HG03045 (cell line): ENCODE measurements around the gene CAMP.
"Not testable (repeated sequence)": the region's sequence is repeated elsewhere in the genome, so short reads cannot be mapped to it uniquely, and the experiment has no call there.

ENCODE experiments used
- ATAC-seq: cut with Tn5 transposase; IDR thresholded peaks from one replicate; pipeline ENCODE4 v1.9.1; 2021; ENCODE audit warnings: mild to moderate bottlenecking, moderate library complexity; ENCODE audit not compliant: unreplicated experiment

CAMP gene

DNA sequence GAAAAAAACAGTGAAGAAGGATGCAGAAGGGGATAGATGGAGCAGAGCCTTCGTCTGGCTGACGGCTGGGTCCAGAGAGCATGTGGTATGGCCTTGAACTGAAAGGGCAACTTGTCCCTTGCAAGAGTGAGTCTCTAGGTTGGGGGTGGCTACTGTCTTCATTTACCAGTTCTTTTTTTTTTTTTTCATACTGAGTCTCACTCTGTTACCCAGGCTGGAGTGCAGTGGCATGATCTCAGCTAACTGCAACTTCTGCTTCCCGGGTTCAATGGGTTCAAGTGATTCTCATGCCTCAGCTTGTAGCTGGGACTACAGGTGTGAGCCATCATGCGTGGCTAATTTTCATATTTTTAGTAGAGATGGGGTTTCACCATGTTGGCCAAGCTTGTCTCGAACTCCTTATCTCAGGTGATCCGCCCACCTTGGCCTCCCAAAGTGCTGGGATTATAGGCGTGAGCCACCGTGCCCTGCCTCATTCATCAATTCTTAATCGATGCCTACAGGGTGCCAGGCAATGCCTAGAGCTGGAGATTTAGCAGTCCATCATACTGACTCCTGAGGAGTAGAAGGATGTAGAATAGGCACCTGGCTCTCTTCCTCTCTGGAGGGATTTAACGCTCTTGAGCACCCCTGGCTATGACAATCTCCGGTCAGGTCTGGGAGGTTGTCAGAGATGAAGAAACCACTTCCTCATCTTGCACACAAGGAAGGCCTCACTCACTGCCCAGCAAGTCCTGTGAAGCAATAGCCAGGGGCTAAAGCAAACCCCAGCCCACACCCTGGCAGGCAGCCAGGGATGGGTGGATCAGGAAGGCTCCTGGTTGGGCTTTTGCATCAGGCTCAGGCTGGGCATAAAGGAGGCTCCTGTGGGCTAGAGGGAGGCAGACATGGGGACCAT is at the start of gene CAMP:
CAMP (plus strand) TSS at position 880 of the 898 bp plus-strand sequence; CDS start at position 897, 17 bp downstream.
- peak; percentile 58 for ATAC-seq

GRCh38 chr3:48178072-48178471 is 45.2 kb upstream of the CAMP start:
- no peak for ATAC-seq

DNA sequence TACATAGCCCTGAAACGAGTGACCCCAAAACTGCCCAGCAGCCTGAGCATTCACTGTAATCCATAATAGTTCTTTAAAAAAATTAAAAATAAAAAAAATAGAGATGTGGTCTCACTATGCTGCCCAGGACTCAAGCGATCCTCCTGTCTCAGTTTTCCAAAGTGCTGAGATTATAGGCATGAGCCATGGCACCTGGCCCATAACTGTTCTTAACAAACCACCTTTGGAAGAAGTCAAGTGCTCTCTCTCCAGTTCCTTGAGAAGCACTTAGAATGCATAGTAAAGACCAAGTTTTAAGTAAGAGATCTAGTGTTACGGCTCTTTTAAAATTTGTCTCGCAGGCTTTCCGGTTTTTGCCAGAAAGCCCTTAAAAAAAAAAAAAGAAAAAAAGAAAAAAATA is 43.3 kb upstream of the CAMP start:
- ATAC-seq: no peak

DNA sequence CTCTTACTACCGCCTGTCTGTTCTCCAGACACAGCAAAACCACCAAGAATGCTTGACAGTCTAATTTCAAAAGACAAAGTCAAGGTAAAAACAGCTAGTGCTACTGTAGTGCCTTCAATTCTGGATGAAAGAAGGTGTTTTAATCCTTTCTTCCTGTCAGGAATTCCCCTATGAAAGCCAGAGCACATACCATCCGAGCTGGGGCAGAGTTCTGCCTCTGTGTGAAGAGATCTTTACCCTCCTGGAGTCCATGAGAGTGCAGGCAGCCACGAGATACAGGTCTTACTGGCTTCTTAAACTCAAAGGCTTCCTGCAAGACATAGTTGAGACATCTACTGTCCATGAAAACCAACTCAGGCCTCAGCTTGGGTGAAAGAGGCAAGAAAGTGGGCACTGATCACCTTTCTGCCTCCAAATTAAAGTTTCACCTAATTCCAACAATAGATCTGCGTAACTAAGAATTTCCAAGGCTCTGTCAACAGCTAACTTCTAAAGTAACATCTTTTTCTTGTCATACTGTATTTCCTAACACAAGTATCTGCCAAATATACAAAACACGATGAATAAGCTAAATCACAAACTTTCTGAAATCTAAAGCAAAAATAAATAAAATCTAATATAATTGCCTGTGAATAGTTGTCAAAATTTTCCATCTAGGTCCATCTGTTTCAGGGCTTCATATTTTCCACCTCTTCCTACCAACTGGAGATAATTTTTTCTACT is 42.6 kb upstream of the CAMP start:
- no peak for ATAC-seq

DNA sequence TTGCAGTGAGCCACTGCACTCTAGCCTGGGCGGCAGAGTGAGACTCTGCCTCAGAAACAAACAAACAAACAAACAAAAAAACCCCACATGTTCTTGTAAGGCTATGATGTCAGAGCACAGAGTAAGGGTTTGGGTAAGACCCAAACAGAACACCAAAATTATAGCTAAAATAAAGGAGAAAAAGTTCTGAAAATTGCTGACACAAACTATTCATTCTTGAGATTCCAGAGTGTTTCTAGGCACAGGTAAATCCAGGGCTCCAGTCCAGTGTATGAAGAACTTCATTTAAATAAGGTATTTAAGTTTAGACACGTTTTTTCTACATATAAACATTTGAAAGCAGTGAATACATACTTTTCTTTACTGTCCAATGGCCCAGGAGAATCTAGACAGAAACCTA is 39.0 kb upstream of the CAMP start:
- ATAC-seq: no peak

DNA sequence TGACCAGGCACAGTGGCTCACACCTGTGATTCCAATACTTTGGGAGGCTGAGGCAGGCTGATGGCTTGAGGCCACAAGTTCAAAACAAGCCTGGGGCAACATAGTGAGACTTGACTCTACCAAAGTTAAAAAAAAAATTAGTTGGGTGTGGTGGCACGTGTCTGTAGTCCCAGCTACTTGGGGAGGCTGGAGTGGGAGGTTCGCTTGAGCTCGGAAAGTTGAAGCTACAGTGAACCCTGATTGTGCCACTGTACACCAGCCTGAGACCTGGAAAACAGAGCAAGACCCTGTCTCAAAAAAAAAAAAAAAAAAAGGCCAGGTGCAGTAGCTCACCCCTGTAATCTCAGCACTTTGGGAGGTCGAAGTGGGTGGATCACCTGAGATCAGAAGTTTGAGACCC is 38.2 kb upstream of the CAMP start:
- ATAC-seq: no peak

- ATAC-seq: no peak
Observed at GRCh38 chr3:48186631-48187300, 36.5 kb upstream of the CAMP start.

GRCh38 chr3:48187301-48187578 is 36.1 kb upstream of the CAMP start:
- no peak for ATAC-seq

DNA sequence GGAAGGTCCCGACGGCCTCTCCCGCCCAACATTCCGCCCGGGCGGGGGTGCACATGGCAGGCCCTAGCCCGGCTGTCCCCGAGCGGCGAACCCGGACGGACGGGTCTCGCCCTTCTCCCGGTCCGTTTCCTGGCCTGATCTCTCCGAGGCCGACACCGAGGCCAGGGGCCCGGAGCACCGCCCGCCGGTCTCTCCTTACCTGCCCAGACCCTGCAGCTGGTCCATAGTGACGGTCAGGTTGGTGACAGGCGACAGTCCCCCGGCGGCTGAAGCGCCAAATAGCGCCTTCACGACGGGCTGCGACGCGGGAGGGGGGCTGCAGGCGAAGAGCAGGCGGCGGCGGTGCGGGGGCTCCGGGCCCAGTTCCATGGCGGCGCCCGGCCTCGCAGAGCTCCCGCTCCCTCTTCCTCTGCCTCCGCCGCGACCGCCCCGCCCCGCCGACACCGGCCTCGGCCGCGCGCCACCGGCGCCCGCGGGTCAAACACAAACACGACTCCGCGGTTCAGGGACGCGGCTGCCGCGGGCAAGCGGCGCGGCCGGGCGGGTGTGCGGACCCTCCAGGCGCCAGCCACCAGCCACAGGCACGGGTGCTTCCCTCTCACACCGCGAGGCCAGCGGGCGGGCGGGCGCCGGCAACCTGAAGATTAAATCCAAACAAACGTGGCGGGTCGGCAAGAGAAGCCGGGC is 35.6 kb upstream of the CAMP start:
- ATAC-seq: peak; percentile 34

GRCh38 chr3:48188266-48189201 is 34.8 kb upstream of the CAMP start, which contains the start of gene CDC25A:
Gene CDC25A, minus strand, starts transcription at chr3:48188417. Its CDS starts 470 bp downstream, at chr3:48187947.
- peak; percentile 93 for ATAC-seq

GRCh38 chr3:48189321-48189720 is 34.0 kb upstream of the CAMP start:
- no peak for ATAC-seq

- no peak for ATAC-seq
Observed at GRCh38 chr3:48190911-48191310, 32.4 kb upstream of the CAMP start.

- no peak for ATAC-seq
Observed at GRCh38 chr3:48194446-48195071, 28.7 kb upstream of the CAMP start.

DNA sequence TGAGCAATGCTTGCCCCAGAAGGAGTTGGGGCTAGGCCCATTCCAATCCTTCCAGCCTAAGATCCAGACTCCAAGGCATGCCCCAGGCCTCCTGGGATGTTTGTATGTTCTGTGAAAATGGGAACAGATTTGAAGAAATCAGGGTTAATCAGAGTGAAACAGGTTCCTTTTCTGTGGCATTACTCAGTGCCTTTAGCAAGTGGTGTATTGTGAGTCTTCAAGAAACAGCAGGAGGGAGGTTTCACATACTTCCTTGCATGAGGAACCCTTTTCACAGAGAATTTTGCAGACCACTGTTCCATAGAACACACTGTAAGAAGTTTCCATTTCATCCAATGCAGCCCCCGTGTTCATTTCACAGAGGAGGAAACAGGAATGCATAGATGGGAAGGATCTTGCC is 26.7 kb upstream of the CAMP start:
- ATAC-seq: no peak

DNA sequence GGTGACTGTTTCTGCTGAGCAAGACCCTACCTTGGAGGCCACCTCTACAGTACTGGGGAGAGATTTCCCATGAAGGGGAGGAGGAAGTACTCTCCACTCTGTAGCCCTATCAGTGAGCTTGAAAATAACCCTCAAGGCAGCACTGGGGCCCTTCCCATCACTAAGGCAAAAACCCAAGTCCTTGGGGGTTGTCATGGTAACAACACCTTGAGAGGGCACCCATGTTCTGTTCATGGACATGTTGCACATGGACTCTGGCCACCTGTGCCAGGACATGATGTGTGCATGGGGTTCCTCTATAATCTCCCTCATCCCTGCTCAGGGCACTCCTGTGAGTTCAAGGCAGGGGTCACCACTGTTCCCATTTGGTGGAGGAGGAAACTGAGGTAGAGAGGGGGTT is 24.2 kb upstream of the CAMP start:
- ATAC-seq: no peak

- ATAC-seq: no peak
Observed at GRCh38 chr3:48202632-48203031, 20.7 kb upstream of the CAMP start.

GRCh38 chr3:48208076-48208475 is 15.2 kb upstream of the CAMP start:
- ATAC-seq: no peak

DNA sequence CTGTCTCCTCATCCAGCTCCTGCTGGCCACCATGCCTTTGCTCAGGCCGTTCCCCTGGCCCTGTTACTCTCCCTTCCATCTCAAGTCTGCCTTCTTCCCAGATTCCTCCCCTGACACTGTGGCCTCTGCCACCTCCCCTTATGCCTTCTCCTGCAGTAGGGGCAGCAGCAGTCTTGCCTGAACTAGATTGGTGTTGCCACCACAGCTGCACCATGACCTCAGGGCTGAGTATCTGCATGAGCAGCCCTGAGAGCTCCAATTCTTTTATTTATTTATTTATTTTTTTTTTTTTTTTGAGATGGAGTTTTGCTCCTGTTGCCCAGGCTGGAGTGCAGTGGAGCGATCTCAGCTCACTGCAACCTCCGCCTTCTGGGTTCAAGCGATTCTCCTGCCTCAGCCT is 13.8 kb upstream of the CAMP start:
- ATAC-seq: no peak

GRCh38 chr3:48210534-48210933 is 12.8 kb upstream of the CAMP start:
- not testable (repeated sequence) for ATAC-seq

GRCh38 chr3:48211776-48212175 is 11.5 kb upstream of the CAMP start:
- not testable (repeated sequence) for ATAC-seq
